NK-92 (cell line): Measurements from ENCODE around the gene EMC7.
"Not testable (repeated sequence)": the region's sequence is repeated elsewhere in the genome, so short reads cannot be mapped to it uniquely, and the experiment has no call there.

Experiments
- DNase-seq: peaks from one replicate; lab custom pipeline; 2025; ENCODE audit not compliant: unreplicated experiment; lab: John Stamatoyannopoulos, UW

EMC7 gene

DNA sequence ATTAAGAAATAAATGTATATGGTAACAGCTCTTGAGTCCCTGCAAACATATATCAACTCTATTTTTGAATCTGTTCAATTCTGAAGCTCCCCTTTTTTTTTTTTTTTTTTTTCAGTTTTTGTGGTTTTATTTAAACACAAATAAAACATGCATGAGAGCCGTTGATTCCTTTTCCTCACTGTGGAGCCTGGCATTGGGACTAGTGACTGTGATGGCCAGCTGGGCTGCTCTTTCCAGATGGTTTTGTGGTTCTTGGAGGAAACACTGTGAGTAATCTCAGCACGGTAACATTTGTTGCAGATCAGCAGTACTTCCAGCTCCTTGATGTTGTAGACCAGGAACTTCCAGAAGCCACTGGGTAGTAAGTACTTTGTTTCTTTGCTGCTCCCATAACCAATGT lies 15.9 kb downstream of the EMC7 start:
- no peak for DNase-seq

DNA sequence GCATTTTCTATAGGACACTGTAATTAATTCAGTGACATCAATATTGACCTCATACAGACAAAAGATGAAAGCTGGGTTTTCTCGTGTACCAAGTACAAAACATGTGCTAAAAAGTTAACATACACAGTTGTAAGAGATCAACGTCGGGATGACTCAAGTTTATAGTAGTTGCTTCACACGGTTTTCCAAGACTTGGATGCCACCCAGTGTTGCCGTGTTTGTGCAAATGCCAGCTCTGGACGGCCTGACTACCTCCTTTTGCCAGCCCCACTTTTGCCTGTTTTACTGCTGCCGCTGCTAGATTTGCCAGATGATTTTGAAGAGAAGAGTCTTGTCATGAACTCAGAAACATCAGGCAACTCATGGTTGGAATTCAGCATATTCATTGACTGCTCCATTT lies 17.6 kb downstream of the EMC7 start:
- DNase-seq = no peak

DNA sequence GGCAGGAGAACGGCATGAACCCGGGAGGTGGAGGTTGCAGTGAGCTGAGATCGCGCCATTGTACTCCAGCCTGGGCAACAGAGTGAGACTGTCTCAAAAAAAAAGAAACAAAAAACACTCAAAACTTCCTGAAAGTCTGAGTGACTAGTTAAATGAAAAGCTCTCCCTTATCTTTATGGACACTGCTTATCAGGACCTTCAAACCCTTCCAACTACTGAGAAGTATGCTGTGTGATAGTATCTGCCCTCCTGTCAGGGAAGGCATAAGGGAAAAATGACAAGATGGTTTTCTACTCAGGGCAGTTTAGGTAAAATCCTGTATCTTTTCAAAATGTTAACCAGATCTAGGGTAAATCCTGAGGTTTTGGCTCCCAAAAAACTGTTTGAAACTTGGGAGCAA lies 21.8 kb downstream of the EMC7 start:
- DNase-seq = no peak

DNA sequence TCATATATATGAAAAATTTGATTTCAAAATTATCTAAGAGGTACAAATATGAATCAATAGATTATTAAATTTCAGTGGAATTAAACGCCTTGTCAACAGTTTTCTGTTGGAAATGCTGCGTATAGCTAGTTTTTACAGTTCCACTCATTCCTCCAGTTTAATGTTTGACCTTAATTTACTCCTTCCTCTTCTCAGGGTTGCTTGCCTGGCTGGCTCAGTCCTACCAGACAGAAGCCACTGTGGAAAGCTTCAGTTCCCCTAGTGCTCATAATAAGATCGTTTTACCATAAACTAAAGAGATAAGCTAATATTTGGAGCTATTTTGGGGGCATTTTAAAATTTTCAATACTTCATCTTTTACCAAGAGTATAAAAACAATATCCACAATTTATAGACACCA lies 22.8 kb downstream of the EMC7 start:
- DNase-seq = no peak

DNA sequence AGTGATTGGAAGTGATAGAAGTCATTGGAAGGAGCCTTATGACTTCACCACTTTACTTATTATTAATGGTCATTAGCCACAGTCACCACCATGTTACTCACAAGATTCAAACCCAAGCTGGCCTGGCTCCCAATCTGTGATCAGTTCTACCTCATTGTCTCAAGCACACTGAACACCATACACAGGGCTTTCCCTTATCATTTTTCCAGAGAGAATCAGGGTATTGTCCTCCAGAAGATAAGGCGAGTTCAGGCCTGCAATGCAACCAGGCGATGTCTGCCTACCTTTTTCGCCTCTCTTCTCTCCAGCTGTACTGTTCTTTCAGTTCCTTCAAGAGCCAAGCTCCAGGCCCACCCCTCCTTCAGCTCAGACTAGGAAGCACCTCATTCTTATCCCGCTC lies 24.9 kb downstream of the EMC7 start:
- DNase-seq = no peak

DNA sequence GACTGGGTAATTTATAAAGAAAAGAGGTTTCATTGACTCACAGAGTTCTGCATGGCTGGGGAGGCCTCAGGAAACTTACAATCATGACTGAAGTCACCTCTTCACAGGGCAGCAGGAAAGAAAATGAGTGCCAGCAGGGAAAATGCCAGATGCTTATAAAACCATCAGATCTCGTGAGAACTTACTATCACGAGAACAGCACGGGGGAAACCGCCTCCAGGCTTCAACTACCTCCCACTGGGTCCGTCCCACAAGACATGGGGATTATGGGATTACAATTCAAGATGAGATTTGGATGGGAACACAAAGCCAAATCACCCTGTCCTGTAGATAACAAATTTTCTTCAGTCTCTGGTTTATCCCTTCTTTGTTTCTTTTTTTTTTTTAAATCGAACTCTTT lies 31.7 kb downstream of the EMC7 start:
- DNase-seq = no peak

DNA sequence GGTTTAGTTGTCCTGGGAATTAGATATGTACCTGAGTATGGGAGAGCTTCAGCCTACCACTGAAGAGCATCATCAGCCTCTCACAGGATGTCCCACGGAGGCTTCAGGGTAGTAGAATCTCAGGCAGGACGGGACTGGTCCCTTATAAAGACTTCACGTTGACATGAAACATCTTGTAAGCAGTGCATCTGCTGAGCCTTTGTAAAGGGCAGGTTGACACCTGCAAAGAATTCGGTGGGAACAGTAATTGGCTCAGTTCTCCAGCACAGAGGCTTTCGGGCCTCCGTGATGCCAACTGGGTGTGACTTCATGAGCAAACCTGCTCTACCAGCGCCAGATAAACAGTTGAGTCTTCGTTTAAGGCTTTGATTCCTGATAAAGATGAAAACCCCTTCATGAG lies 35.7 kb downstream of the EMC7 start:
- no peak for DNase-seq

DNA sequence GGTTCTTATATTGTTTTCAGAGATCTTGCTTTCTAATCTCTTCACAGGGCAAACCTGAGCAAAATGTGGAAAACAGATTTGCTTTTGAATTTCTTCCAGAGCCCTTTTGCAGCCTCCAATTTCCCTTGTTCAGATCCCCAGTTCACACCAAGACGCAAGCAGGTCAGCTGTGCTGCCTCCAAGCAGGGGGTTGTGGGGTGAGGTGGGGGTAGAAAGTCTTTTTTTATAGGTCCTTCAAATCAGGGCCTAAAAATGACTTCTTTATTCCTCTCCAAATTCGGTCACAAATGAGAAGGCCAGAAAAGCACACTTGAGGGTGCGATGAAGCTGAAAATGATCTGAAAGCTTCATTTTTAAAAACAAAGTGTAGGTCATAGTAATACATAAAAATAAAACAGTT lies 36.4 kb downstream of the EMC7 start:
- no peak for DNase-seq

DNA sequence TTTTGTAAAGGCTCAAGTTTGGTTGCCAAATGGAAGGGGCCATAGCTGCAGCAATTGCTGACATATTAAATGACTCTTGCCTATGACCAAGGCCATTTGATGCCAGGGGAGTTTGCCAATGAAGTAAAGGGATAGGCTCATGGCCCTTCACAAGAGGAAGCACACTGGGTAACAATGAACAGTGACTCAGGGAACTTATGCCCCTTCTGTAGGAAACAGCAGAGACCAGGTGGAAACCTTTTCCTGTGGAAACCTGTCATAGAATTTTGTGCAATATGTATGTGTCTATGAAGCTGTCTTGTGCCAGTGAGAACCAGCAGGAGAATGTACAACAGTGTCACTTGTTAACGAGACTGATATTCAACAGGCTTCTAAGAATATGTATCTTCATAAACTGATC lies 37.2 kb downstream of the EMC7 start:
- DNase-seq = no peak

DNA sequence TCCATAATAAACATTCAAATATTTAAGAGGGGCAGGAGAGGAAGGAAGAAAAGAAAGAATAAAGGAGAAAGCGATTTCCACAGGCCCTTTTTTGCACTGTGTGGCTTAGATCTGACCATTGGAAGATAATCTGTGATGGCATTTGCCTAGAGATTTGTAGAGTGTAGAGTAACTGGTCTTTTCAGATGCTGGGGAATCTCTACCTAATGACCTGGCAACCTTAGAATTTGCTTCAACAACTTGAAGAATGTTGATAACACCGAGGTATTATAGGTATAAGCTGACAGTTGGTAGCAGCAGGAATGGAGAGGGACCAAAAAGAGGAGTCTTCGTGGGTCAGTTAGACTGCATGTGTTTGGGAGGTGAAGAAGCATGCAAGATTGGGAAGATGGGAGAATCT lies 41.7 kb downstream of the EMC7 start:
- DNase-seq = no peak

DNA sequence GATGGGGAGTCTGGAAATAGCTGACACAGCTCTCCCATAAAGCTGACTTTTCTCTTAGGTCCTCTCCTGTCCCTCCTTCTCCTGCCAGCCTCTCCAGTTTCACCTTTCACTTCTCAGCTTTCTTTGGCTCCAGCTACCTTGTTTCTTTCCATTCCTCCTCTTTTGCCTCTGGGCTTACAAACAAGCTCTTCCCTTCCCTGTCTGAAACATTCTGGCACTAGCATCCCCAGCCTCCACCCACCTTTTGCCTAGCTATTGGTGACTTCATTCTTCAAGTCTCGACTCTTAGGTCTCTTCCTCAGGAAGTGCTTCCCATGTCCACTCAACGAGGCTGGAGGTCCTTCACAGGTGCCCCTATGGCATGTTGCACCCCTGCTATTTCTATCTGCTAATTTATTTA lies 42.2 kb downstream of the EMC7 start:
- DNase-seq = no peak

DNA sequence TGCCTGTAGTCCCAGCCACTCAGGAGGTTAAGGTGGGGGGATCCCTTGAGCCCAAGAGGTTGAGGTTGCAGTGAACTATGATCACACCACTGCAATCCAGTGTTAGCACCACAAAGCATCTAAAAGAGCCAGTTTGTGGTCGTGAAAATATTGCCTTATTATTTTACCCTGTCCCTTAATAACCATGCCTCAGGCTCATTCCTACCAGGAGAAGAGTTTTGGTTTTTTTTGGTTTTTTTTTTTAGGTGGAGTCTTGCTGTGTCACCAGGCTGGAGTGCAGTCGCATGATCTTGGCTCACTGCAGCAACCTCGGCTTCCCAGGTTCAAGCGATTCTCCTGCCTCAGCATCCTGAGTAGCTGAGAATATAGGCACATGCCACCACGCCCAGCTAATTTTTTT lies 44.8 kb downstream of the EMC7 start:
- DNase-seq = no peak

DNA sequence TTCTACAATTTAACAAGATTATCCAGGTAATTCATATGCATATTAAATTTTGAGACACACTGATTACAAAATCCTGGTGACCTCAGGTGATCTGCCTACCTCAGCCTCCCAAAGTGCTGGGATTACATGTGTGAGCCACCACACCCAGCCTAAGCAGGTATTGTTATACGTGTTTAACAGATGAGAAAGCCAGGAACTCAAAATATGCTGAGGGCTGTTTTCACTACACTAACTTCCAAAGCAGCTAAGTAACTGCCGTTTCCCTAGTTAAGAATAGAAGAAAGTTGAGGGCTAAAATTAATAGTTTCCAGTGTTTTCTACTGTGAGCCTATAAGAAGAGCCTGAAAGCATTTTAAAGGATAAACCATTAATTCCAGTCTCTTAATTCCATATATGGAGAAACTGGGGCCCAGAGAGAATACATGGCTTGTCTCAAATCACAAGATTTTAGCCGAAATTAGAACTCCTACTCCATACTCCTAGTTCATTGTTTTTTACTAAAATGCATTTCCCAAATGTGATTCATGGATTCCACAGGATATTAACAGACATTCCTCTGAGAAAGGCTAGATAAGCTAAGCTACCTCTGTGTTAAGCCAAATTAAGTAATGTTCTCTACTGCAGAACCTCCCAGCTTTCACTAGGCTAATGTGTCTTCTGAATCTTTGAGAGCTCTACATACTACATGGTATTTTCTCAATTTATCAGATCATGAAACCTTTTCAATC lies 45.6 kb downstream of the EMC7 start:
- no peak for DNase-seq

DNA sequence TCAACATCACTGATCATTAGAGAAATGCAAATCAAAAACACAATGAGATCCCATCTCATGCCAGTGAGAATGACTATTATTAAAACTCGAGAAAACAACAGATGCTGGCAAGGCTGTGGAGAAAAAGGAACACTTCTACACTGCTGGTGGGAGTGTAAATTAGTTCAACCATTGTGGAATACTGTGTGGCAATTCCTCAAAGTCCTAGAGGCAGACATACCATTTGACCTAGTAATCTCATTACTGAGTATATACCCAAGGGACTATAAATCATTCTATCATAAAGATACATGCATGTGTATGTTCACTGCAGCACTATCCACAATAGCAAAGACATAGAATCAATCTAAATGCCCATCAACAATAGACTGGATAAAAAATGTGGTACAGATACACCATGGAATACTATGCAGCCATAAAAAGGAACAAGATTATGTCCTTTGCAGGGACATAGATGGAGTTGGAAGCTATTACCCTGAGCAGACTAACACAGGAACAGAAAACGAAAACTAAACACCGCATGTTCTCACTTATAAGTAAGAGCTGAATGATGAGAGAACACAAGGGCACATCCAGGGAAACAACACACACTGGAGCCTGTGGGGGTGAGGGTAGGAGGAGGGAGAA lies 47.5 kb downstream of the EMC7 start:
- no peak for DNase-seq

DNA sequence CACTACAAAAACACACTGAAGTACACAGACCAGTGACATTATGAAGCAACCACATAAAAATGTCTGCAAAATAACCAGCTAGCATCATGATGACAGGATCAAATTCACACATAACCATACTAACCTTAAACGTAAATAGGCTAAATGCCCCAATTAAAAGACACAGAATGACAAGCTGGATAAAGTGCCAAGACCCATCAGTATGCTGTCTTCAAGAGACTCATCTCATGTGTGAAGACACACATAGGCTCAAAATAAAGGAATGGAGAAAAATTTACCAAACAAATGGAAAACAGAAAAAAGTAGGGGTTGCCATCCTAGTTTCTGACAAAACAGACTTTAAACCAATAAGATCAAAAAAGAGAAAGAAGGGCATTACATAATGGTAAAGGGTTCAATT lies 51.3 kb downstream of the EMC7 start:
- not testable (repeated sequence) for DNase-seq

DNA sequence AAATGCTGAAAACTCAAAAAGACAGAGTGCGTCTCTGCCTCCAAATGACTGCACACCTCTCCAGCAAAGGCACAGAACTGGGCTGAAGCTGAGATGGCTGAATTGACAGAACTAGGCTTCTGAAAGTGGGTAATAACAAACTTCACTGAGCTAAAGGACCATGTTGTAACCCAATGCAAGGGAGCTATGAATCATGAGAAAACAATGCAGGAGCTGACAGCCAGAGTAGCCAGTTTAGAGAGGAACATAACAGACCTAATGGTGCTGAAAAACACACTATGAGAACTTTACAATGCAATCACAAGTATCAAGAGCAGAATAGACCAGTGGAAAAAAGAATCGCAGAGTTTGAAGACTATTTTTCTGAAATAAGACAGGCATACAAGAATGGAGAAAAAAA lies 52.5 kb downstream of the EMC7 start:
- no peak for DNase-seq

DNA sequence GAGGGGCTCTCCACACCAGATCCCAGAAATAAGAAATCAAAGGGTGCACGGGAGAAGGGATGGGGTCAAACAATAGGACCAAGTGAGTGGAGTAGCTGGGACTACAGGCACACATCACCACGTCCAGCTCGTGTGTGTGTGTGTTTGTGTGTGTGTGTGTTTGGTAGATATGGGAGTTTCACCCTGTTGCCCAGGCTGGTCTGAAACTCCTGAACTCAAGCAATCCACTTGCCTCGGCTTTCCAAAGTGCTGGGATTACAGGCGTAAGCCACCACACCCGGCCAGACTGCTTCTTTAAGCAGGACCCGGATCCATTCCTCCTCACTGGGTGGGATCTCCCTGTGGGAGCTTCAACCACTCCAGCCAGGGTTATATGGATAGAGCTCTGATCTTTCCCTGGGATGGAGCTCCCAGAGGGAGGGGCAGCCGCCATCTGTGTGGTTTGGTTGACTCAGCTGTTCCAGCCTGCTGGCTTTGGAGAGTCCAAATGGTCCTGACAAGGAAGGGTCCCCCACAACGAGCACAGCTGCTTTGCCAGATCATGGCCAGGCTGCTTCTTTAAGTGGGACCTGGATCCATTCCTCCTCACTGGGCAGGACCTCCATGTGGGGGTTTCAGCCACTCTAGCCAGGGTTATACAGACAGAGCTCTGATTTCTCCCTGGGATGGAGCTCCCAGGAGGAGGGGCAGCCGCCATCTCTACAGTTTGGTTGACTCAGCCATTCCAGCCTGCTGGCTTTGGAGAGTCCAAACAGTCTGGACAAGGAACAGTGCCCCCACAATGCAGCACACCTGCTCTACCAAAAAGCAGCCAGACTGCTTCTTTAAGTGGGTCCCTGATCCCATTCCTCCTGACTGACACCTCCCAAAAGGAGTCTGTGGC lies 53.5 kb downstream of the EMC7 start:
- DNase-seq = no peak

DNA sequence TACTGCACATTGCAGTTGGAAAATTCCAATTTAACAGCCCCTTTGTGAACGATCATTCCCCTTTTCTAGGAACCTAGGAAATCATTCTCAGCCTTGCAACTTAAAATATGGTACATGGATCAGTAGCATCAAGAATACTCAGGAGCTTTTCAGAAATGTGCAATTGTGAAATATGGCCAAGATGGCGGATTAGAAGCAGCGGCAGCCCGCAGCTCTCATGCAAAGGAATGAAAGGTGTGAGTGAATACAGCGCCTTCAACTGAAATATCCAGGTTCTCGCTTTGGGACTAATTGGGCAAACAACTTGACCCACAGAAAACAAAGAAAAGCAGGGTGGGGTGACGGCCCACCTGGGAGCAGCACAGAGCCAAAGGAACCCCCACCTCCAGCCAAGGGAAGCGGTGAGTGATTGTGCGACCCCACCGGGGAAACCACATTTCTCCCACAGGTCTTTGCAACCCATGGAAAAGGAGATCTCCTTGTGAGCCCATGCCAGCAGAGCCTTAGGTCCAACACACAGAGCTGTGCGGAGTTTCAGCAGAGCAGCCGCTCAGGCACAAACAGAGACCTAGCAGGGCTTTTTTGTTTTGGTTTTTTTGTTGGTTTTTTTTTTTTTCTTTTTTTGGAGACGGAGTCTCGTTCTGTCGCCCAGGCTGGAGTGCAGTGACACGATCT lies 55.1 kb downstream of the EMC7 start:
- no peak for DNase-seq

DNA sequence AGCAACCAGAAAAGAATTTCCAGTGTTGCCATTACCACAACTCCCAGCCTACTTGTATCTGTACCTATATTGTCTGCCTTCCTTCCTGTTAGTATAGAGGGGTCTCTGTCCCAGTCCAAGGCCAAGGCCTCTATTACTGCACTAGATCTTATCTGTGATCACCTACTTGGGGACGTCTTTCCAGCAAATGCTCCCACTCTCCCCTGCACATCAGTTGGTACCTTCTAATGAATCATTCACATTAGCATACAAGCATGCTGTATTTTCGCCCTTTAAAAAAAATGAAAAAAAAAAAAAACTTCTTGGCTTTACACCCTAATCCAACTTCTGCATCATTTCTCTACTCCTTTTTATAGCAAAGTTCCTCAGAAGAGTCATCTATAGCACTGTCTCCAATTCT lies 57.8 kb downstream of the EMC7 start:
- no peak for DNase-seq

DNA sequence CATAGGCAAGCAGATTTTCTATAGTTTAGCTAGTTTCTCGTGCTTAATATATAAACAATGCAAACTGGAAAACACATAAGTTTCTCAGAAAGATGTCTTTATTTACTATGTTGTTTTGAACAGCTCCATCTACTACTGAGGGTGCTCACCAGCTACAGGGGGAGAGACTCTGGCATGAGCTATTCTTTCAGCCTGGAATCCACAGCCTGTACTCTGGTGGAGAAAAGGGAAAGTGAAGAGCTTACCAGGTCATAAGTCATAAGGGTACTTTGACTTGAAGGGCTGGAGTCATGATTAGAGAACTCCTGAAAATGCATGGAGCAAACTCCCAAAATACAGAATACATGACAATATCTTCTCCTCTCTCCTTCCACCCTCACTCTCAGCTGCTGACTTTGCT lies 58.3 kb downstream of the EMC7 start:
- DNase-seq = no peak

DNA sequence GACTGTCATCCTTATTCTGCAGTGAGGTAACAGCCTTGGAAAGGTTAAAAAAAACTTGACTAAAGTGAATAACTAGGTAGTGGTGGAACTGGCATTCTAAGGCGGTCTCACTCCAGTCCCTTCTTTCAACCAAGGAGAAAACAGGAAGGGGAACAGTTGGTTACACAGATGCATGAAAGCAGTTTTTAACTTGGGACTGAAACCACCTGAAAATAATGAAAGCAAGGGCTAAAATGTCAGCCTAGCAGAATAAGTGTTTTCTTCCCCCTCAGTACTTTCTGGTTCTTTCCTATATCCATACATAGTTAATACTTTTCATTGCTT lies 61.9 kb downstream of the EMC7 start:
- DNase-seq = no peak
